RCC 7860 (cell line): ENCODE results near the gene RHBDF2.

Source experiments
- DNase-seq: peaks from one replicate; pipeline ENCODE4 v3.0.0-alpha.2; 2015; ENCODE audit warnings: low spot score
- FAIRE-seq: peaks from 2 replicates; lab custom pipeline; 2012; peaks lifted over from hg19 to GRCh38; lab: Jason Lieb, UNC

Gene RHBDF2

GRCh38 chr17:76484228-76484725 lies 16.9 kb downstream of the RHBDF2 start:
- FAIRE-seq (no peak), DNase-seq (no peak)

- FAIRE-seq (no peak), DNase-seq (no peak)
Measured at GRCh38 chr17:76481071-76481655, 20.1 kb downstream of the RHBDF2 start.

- FAIRE-seq: no peak
- no peak for DNase-seq
Measured at GRCh38 chr17:76480632-76481031, 20.6 kb downstream of the RHBDF2 start.

- FAIRE-seq (no peak), DNase-seq (no peak)
Measured at GRCh38 chr17:76479515-76480060, 21.6 kb downstream of the RHBDF2 start.

GRCh38 chr17:76478730-76479514 lies 22.3 kb downstream of the RHBDF2 start:
- no peak for FAIRE-seq
- no peak for DNase-seq

GRCh38 chr17:76478097-76478496 lies 23.1 kb downstream of the RHBDF2 start:
- FAIRE-seq (no peak), DNase-seq (no peak)

- DNase-seq (no peak), FAIRE-seq (no peak)
Measured at GRCh38 chr17:76477576-76477975, 23.6 kb downstream of the RHBDF2 start.

- FAIRE-seq (no peak), DNase-seq (no peak)
Measured at GRCh38 chr17:76476736-76477135, 24.5 kb downstream of the RHBDF2 start.

GRCh38 chr17:76475302-76475701 lies 25.9 kb downstream of the RHBDF2 start:
- FAIRE-seq (no peak), DNase-seq (no peak)

- FAIRE-seq (no peak), DNase-seq (no peak)
Measured at GRCh38 chr17:76474894-76475293, 26.3 kb downstream of the RHBDF2 start.

GRCh38 chr17:76474238-76474637 lies 27.0 kb downstream of the RHBDF2 start:
- FAIRE-seq: no peak
- no peak for DNase-seq

GRCh38 chr17:76473541-76473985 lies 27.7 kb downstream of the RHBDF2 start:
- DNase-seq: no peak

GRCh38 chr17:76472726-76473125 lies 28.5 kb downstream of the RHBDF2 start:
- FAIRE-seq (no peak), DNase-seq (no peak)

More at GRCh38 chr17:76473541-76473985, 27.7 kb downstream of the RHBDF2 start:
- FAIRE-seq: no peak

- DNase-seq (no peak), FAIRE-seq (no peak)
Measured at GRCh38 chr17:76472258-76472645, 29.0 kb downstream of the RHBDF2 start.

GRCh38 chr17:76471498-76472257 lies 29.5 kb downstream of the RHBDF2 start:
- FAIRE-seq: no peak

GRCh38 chr17:76469991-76470739 lies 31.1 kb downstream of the RHBDF2 start:
- FAIRE-seq (no peak), DNase-seq (no peak)

More at GRCh38 chr17:76471498-76472257, 29.5 kb downstream of the RHBDF2 start:
- no peak for DNase-seq

- DNase-seq: no peak
- no peak for FAIRE-seq
Measured at GRCh38 chr17:76469076-76469990, 31.9 kb downstream of the RHBDF2 start.

GRCh38 chr17:76468634-76469010 lies 32.6 kb downstream of the RHBDF2 start:
- FAIRE-seq (no peak), DNase-seq (no peak)

GRCh38 chr17:76467809-76468633 lies 33.2 kb downstream of the RHBDF2 start:
- FAIRE-seq: no peak
- DNase-seq: no peak
